OCI-LY1 (cell line): Measurements from ENCODE around the gene HOXD3.

Experiments used
- EZH2 ChIP-seq: fragments of 200-600 bp; sonication (generic), shearing (Covaris generic); IDR thresholded peaks from 2 replicates; pipeline ENCODE4 v1.8.0; 2017; ENCODE audit warnings: borderline replicate concordance, mixed run types, mild to moderate bottlenecking, antibody characterized with exemption, low read length, moderate library complexity, mixed read lengths
- TF ChIP-seq, protein P1 (sequence below): fragments of 200-600 bp; sonication (generic), shearing (Covaris generic); IDR thresholded peaks from 2 replicates; pipeline ENCODE4 v1.5.1; 2017; ENCODE audit warnings: mild to moderate bottlenecking, antibody characterized with exemption, low read length, moderate library complexity, mixed read lengths

DNA sequence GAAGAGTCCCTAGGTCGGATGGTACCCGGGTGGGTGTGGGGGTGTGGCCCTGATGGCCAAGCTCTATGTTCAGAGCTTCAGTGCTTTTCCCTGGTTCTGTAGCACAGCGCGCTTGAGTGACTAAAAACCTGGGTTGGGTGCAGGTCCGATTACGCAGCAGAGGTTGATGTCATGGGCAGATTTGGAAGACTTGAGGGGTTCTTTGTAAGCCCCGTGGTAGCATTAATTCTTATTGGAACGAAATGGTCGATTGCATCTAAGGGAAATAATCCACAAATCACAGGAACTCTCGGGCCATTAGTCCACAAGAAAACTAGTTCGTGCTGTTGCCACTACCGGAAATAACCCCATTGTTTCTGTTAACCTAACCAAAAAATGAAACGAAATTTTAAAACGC is 18.6 kb upstream of the HOXD3 start:
- TF ChIP-seq, protein P1, sequence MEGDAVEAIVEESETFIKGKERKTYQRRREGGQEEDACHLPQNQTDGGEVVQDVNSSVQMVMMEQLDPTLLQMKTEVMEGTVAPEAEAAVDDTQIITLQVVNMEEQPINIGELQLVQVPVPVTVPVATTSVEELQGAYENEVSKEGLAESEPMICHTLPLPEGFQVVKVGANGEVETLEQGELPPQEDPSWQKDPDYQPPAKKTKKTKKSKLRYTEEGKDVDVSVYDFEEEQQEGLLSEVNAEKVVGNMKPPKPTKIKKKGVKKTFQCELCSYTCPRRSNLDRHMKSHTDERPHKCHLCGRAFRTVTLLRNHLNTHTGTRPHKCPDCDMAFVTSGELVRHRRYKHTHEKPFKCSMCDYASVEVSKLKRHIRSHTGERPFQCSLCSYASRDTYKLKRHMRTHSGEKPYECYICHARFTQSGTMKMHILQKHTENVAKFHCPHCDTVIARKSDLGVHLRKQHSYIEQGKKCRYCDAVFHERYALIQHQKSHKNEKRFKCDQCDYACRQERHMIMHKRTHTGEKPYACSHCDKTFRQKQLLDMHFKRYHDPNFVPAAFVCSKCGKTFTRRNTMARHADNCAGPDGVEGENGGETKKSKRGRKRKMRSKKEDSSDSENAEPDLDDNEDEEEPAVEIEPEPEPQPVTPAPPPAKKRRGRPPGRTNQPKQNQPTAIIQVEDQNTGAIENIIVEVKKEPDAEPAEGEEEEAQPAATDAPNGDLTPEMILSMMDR, result no peak
- no peak for TF ChIP-seq EZH2
